ENCODE data around the gene SAMD9L. TPM values are rescaled to one million over a fixed set of nuclear protein-coding genes. Genes with fewer than 3 reads are reported as not detected.

Gene SAMD9L
- total RNA-seq: 0.34 and 5.3 TPM in 2 replicates

GRCh38 chr7:93148144-93148543, at the start of gene SAMD9L:
TSS of gene SAMD9L (minus strand) at chr7:93148385. CDS start at chr7:93135971, 12,414 bp downstream.

GRCh38 chr7:93117852-93118530, 30.2 kb downstream of the SAMD9L start, which contains the start of gene SAMD9:
TSS of gene SAMD9 (minus strand) at chr7:93117979. CDS start at chr7:93106097, 11,882 bp downstream.

Other genes with a start within 250 kb of the SAMD9L start
- 7.2 and 19.6 TPM in 2 replicates for gene SAMD9, start 30.4 kb downstream of the SAMD9L start, total RNA-seq
- gene HEPACAM2, start 78.1 kb upstream of the SAMD9L start, total RNA-seq: under 0.01 TPM in 1 of 2 replicates, not detected in the other
- 33.5 and 45.9 TPM in 2 replicates for gene VPS50, start 84.0 kb upstream of the SAMD9L start, total RNA-seq